Transverse colon (tissue), 4 donors: ENCODE data around the gene RGS5. TPM values are rescaled to one million over a fixed set of nuclear protein-coding genes. Genes with fewer than 3 reads are reported as not detected.

Source experiments
- DNase-seq: peaks from one replicate; pipeline ENCODE4 v3.0.0-alpha.2; 2019
- H3K27ac ChIP-seq, 4 donors: fragments of 200-600 bp; sonication (generic); 2 replicates each; pipeline ENCODE4 v1.5.1; 2016 to 2018; ENCODE audit warnings: inconsistent platforms in 4 of 4
- H3K27me3 ChIP-seq: fragments of 200-600 bp; sonication (generic); 2 replicates; pipeline ENCODE4 v1.5.1; 2017; ENCODE audit warnings: inconsistent platforms
- H3K36me3 ChIP-seq, 4 donors: fragments of 200-600 bp; sonication (generic); 2 replicates each; pipeline ENCODE4 v1.5.1; 2017 to 2019; ENCODE audit warnings: inconsistent platforms in 4 of 4
- H3K4me1 ChIP-seq, 4 donors: fragments of 200-600 bp; sonication (generic); 2 replicates each; pipeline ENCODE4 v1.5.1; 2017 to 2020; ENCODE audit warnings: inconsistent platforms in 4 of 4
- H3K4me3 ChIP-seq, 4 donors: fragments of 200-600 bp; sonication (generic); 1 replicate in 1 of 4; 2 replicates in 3 of 4; pipeline versions ENCODE4 v1.5.1 to v1.6.1; 2017 to 2019; ENCODE audit warnings: inconsistent platforms in 4 of 4
- H3K9me3 ChIP-seq, 2 donors: fragments of 200-600 bp; sonication (generic); 2 replicates each; pipeline ENCODE4 v1.5.1; 2017 to 2019; ENCODE audit warnings: inconsistent platforms in 2 of 2
- EP300 ChIP-seq: sonication (generic); formaldehyde crosslinking; IDR thresholded peaks from one replicate; pipeline ENCODE4 v1.6.1; 2017; ENCODE audit warnings: antibody characterized with exemption, low read depth
- WGBS, 2 donors: methylation state at CpG; one replicate each; pipeline ENCODE4 v1.1.5; 2018; ENCODE audit warnings: low coverage in 1 of 2; 5-methylcytosine and 5-hydroxymethylcytosine counted together
- in situ Hi-C, 4 donors: fragments of 200-750 bp; cut with MboI; loops; one replicate each; pipeline versions ENCODE4 v1.15.0 to v1.15.1; 2017; ENCODE audit warnings: low sequenced_read_pairs in 3 of 4, low pct_ligation_motif_present in 1 of 4, low pct_unique_long_range_greater_than_20kb in 1 of 4
- intact Hi-C: fragments of 100-400 bp; cut with DNase I; formaldehyde crosslinking; loops from one replicate; pipeline ENCODE4 v1.15.1; 2023; ENCODE audit warnings: low total_unique reads
- total RNA-seq, 4 donors: library from RNA; depleted of rRNA; stranded (reverse); fragments of >200 nt; gene quantifications; one replicate each; pipeline ENCODE4 v1.1.0, GENCODE V29; 2016

The RGS5 gene
- total RNA-seq, 4 donors from 2014 or later, result 28.1 to 55.6 (median 41.8) TPM

DNA sequence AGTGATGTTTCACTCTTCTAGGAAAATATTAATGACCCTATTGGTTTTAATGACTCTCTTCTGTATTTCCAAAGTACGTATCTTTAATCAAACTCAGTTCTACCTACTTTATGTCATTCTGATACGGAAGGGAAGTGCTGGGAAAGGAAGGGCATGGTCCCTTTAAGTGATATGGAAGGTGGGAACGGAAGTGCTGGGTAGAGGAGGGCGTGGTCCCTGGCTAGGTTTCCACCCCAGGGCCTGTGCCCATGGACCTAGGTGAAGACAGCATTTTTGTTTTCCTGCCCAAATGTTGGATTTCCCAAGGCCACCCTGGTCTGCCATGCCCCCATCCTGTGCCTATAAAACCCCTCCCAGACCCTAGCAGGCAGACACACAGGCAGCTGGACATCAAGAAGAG, 109.5 kb downstream of the RGS5 start:
- intact Hi-C loops, result no loop called here
- H3K27ac ChIP-seq, result no peak overlapping the region
- in situ Hi-C loops, result no loop called here
- H3K4me1 ChIP-seq, result no peaks in the 10 kb centered on the region
- no peaks in the 10 kb centered on the region for H3K27me3 ChIP-seq
- no peak for DNase-seq
- H3K9me3 ChIP-seq, result no peaks in the 10 kb centered on the region
- no peak for TF ChIP-seq EP300
- 41 to 61% methylated on average over 4 of the region's 4 CpGs for WGBS, 2 donors
- no peak overlapping the region for H3K4me3 ChIP-seq
- H3K36me3 ChIP-seq, result no peaks in the 10 kb centered on the region

Other genes with a start within 250 kb of the RGS5 start
- gene RGS4, start 133.6 kb downstream of the RGS5 start, total RNA-seq, result 1 to 10 TPM in 3 of 4 donors, under 1 TPM in 1; 0.37 to 2.2 (median 1.8) TPM
- 10 to 100 TPM in 1 of 4 donors, 1 to 10 TPM in 1, not detected in 2; 1.1 to 28.5 TPM for gene NUF2, start 119.0 kb upstream of the RGS5 start, total RNA-seq